Measurements from ENCODE around the gene WWP2. TPM values are rescaled to one million over a fixed set of nuclear protein-coding genes. Genes with fewer than 3 reads are reported as not detected.

WWP2 gene
- polyA plus RNA-seq, 3 donors = 29.6 to 54.4 (median 46.0) TPM

GRCh38 chr16:69917739-69918138 lies 155.6 kb downstream of the WWP2 start:
- no peak overlapping the region for H3K4me3 Mint-ChIP-seq
- H3K4me1 Mint-ChIP-seq = no peaks in the 10 kb centered on the region
- Histone ChIP-seq H2AFZ (ENCODE audit: insufficient read depth, low read depth, low read length, poor library complexity, severe bottlenecking) (no peak overlapping the region), H4K20me1 (ENCODE audit: insufficient read depth, low read length) (no peaks in the 10 kb centered on the region), H3K27me3 (ENCODE audit: control insufficient read depth in 2 of 2, insufficient read depth in 2 of 2, low read length in 2 of 2) (no peaks in the 10 kb centered on the region), H3K36me3 (replicated peaks in 1 of 2; ENCODE audit: control insufficient read depth in 1 of 2, insufficient read depth in 2 of 2, low read length in 2 of 2) (peaks cover 27 to 80% of the 10 kb centered on the region in 2 donors), H3K4me2 (replicated peaks; ENCODE audit: extremely low read depth, low read length, poor library complexity, severe bottlenecking) (no peak overlapping the region), H3K9ac (ENCODE audit: insufficient read depth, low read length, poor library complexity, severe bottlenecking) (no peak overlapping the region), H3K4me1 (ENCODE audit: control insufficient read depth in 1 of 2, insufficient read depth in 2 of 2, low read length in 2 of 2) (no peaks in the 10 kb centered on the region), H3K79me2 (ENCODE audit: insufficient read depth, low read length) (no peaks in the 10 kb centered on the region), H3K4me3 (replicated peaks in 1 of 3; ENCODE audit: low read depth in 2 of 3, low read length in 3 of 3) (no peak overlapping the region), H3K27ac (ENCODE audit: low read depth in 1 of 2, low read length in 2 of 2) (no peak overlapping the region), H3K9me3 (replicated peaks in 1 of 2; ENCODE audit: control insufficient read depth in 1 of 2, insufficient read depth in 1 of 2, low read length in 2 of 2) (no peaks in the 10 kb centered on the region)
- WGBS (ENCODE audit: insufficient coverage) = 98% methylated on average over 18 of the region's 20 CpGs
- H3K27ac Mint-ChIP-seq = peak overlapping the region in 1 of 7 donors; percentile 46
- H3K36me3 Mint-ChIP-seq = peaks cover 65 to 86% of the 10 kb centered on the region in 2 donors
- H3K27me3 Mint-ChIP-seq (ENCODE audit: low read depth in 3 of 3) = no peaks in the 10 kb centered on the region
- DNase-seq = no peak
- intact Hi-C loops (cut with micrococcal nuclease) = no loop called here
- TF ChIP-seq, protein P1, sequence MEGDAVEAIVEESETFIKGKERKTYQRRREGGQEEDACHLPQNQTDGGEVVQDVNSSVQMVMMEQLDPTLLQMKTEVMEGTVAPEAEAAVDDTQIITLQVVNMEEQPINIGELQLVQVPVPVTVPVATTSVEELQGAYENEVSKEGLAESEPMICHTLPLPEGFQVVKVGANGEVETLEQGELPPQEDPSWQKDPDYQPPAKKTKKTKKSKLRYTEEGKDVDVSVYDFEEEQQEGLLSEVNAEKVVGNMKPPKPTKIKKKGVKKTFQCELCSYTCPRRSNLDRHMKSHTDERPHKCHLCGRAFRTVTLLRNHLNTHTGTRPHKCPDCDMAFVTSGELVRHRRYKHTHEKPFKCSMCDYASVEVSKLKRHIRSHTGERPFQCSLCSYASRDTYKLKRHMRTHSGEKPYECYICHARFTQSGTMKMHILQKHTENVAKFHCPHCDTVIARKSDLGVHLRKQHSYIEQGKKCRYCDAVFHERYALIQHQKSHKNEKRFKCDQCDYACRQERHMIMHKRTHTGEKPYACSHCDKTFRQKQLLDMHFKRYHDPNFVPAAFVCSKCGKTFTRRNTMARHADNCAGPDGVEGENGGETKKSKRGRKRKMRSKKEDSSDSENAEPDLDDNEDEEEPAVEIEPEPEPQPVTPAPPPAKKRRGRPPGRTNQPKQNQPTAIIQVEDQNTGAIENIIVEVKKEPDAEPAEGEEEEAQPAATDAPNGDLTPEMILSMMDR (IDR thresholded peaks at IDR 0.05) = no peak
- no peaks in the 10 kb centered on the region for H3K9me3 Mint-ChIP-seq

DNA sequence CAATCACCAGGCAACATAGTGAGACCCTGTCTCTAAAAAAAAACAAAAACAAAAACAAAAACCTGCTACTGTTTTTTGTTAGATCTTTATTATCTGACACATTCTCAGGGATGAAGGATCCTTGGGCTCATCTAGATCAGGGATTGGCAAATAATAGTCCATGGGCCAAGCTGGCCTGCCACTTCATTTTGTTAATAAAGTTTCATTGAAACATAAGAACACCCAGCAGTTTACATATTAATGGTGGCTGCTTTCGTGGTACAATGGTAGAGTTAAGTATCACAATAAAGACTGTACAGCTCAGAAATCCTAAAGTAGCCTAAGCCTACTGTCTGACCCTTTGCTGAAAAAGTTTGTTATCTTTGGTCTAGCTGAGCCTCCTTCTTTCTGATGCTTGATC lies 156.1 kb downstream of the WWP2 start:
- Histone ChIP-seq H3K79me2 (ENCODE audit: insufficient read depth, low read length) (no peaks in the 10 kb centered on the region), H3K27ac (ENCODE audit: low read depth in 1 of 2, low read length in 2 of 2) (no peak overlapping the region), H4K20me1 (ENCODE audit: insufficient read depth, low read length) (no peaks in the 10 kb centered on the region), H3K9ac (ENCODE audit: insufficient read depth, low read length, poor library complexity, severe bottlenecking) (no peak overlapping the region), H3K27me3 (ENCODE audit: control insufficient read depth in 2 of 2, insufficient read depth in 2 of 2, low read length in 2 of 2) (no peaks in the 10 kb centered on the region), H3K9me3 (replicated peaks in 1 of 2; ENCODE audit: control insufficient read depth in 1 of 2, insufficient read depth in 1 of 2, low read length in 2 of 2) (no peaks in the 10 kb centered on the region), H2AFZ (ENCODE audit: insufficient read depth, low read depth, low read length, poor library complexity, severe bottlenecking) (no peak overlapping the region), H3K4me1 (ENCODE audit: control insufficient read depth in 1 of 2, insufficient read depth in 2 of 2, low read length in 2 of 2) (no peaks in the 10 kb centered on the region), H3K36me3 (replicated peaks in 1 of 2; ENCODE audit: control insufficient read depth in 1 of 2, insufficient read depth in 2 of 2, low read length in 2 of 2) (peaks cover 27 to 82% of the 10 kb centered on the region in 2 donors), H3K4me3 (replicated peaks in 1 of 3; ENCODE audit: low read depth in 2 of 3, low read length in 3 of 3) (no peak overlapping the region), H3K4me2 (replicated peaks; ENCODE audit: extremely low read depth, low read length, poor library complexity, severe bottlenecking) (no peak overlapping the region)
- no peak for DNase-seq
- Mint-ChIP-seq H3K36me3 (peaks cover 65 to 89% of the 10 kb centered on the region in 2 donors), H3K27me3 (ENCODE audit: low read depth in 3 of 3) (no peaks in the 10 kb centered on the region), H3K27ac (peak overlapping the region in 1 of 7 donors; percentile 50), H3K4me1 (no peaks in the 10 kb centered on the region), H3K4me3 (no peak overlapping the region), H3K9me3 (no peaks in the 10 kb centered on the region)
- intact Hi-C loops (cut with micrococcal nuclease) = no loop called here
- TF ChIP-seq, protein P1 (IDR thresholded peaks at IDR 0.05) = no peak
- no CpG with 5 or more reads among the region's 1 CpG for WGBS (ENCODE audit: insufficient coverage)
